Upper lobe of left lung (tissue), 4 donors: ENCODE results near the gene NACA2.

Source experiments
- POLR2A ChIP-seq, 4 donors: fragments of 450-650 bp; IDR thresholded peaks; one replicate each; pipeline ENCODE4 v1.5.1; 2016 to 2017; ENCODE audit warnings: antibody characterized with exemption in 4 of 4, mild to moderate bottlenecking in 2 of 4
- TF ChIP-seq, protein P1 (sequence below), 6 experiments: fragments of 450-650 bp in 4 of 6; fragments of 200-600 bp in 2 of 6; sonication (generic) in 2 of 6; IDR thresholded peaks; one replicate each; pipeline ENCODE4 v1.5.1; 2016 to 2019; ENCODE audit warnings: antibody characterized with exemption in 6 of 6

DNA sequence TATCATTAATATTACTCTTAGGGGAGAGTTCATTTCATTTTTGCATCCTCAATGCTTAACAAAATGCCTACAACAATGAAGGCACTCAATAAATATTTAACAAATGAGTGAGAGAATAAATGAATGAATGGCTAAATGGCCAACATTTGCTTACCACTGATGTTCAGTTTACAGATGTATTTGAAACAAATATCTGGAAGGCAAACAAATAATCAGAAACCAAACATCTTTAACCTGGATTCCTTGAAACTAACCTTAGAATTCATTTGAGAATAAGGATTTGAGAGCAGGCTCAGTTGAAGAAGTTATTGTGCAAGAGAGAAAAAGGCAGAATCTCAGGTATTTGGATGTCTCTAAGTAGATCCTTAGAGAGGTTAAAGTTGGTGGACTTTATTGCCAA lies 8.4 kb downstream of the NACA2 start:
- no peak for TF ChIP-seq POLR2A (IDR thresholded peaks at IDR 0.05)
- TF ChIP-seq, protein P1, sequence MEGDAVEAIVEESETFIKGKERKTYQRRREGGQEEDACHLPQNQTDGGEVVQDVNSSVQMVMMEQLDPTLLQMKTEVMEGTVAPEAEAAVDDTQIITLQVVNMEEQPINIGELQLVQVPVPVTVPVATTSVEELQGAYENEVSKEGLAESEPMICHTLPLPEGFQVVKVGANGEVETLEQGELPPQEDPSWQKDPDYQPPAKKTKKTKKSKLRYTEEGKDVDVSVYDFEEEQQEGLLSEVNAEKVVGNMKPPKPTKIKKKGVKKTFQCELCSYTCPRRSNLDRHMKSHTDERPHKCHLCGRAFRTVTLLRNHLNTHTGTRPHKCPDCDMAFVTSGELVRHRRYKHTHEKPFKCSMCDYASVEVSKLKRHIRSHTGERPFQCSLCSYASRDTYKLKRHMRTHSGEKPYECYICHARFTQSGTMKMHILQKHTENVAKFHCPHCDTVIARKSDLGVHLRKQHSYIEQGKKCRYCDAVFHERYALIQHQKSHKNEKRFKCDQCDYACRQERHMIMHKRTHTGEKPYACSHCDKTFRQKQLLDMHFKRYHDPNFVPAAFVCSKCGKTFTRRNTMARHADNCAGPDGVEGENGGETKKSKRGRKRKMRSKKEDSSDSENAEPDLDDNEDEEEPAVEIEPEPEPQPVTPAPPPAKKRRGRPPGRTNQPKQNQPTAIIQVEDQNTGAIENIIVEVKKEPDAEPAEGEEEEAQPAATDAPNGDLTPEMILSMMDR (IDR thresholded peaks at IDR 0.05) = no peak
